GM12872 (cell line): ENCODE data around the gene PREX1.

Experiments used
- TF ChIP-seq, protein P1 (sequence below): IDR thresholded peaks from 3 replicates; pipeline ENCODE4 v1.5.1; 2011; ENCODE audit warnings: low read depth, mild to moderate bottlenecking, low read length, moderate library complexity; ENCODE audit not compliant: insufficient read depth

PREX1 gene

DNA sequence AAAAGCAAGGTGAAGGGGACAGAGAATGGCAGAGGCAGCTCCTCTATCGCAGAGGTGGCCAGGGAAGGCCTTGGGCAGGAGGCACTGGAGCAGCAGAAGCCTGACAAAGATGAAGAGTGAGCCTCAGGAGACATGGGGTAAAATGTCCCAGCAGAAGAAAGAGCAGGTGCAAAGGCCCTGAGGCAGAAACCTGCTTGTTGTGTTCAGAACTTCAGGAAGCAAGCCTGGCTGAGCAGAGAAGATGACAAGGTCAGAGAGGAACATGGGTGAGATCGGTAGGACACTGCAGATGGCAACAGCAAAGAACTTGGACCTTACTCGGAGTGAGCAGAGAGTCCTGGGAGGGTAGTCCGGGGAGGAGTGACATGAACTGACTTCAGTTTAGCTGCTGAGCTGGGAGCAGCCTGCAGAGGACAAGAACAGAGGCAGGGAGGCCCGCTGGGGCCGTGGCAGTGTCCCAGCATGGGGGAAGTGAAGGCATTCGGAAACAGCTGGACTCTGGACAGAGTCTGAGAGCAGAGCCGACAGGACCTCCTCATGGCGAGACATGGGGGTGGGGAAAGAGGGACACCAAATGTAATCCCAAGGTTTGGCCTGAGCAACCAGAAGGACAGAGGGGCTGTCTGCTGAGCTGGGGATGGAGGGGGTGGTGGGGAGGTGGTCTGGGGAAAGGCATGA lies 106.3 kb downstream of the PREX1 start:
- TF ChIP-seq, protein P1, sequence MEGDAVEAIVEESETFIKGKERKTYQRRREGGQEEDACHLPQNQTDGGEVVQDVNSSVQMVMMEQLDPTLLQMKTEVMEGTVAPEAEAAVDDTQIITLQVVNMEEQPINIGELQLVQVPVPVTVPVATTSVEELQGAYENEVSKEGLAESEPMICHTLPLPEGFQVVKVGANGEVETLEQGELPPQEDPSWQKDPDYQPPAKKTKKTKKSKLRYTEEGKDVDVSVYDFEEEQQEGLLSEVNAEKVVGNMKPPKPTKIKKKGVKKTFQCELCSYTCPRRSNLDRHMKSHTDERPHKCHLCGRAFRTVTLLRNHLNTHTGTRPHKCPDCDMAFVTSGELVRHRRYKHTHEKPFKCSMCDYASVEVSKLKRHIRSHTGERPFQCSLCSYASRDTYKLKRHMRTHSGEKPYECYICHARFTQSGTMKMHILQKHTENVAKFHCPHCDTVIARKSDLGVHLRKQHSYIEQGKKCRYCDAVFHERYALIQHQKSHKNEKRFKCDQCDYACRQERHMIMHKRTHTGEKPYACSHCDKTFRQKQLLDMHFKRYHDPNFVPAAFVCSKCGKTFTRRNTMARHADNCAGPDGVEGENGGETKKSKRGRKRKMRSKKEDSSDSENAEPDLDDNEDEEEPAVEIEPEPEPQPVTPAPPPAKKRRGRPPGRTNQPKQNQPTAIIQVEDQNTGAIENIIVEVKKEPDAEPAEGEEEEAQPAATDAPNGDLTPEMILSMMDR, result no peak

DNA sequence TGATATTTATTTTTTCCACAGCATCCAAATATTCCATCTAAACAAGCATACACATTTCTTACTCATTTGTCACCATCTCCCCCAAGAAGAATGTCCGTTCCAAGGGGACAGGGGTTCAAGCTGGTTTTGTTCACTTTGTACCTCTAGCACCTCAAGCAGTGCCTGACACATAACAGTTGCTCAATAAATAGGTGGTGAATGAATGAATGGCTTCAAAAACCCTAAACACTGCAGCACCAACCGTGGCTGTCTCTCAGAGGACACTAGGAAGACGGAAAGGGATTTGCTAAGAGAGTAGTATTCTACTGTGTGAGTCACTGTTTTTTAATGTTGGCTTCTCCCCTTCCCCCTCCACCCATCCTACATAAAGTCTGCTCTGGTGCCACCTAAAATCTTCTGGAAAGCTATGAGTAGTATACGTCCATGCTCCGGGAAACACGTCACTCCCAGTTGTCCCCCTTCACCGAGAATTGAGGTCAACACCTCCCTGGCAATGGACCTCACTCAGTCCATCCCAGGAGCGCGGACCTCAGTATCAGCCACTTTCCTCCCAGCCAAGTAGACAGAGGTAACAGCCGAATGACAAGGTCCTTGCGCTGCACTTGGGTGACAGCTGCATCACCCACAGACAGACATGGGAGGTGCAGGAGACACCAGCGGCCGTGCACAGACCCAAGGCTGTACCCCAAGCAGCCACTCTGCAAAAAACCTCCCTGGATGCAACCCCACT lies 107.4 kb downstream of the PREX1 start:
- TF ChIP-seq, protein P1, result no peak

DNA sequence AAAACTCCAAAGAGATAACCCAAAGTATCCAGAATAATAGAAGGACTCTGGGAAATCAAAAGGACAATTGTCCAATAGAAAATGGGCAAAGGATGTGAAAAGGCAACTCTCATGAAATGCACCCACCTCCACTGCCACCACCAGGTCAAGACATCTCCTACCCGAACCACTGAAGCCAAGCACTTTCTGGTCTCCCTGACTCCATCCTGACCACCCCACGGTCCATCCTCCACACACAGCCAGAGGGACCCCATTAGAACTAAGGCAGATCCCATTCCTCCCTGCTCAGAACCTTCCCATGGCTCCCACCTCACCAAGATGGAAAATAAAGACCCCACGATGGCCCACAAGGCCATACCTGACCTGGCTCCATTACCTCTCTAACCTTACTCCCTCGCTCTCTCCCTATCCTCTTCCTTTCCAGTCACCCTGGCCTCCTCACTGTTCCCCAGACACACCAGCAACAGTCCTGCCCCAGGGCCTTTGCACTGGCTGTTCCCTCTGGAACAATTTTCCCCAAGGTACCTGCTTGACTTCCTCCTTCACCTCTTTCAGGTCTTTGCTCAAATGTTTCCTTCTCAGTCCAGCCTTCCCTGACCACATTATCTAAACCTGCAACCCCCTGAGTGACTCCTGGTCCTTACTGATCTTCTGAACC lies 108.1 kb downstream of the PREX1 start:
- TF ChIP-seq, protein P1, result no peak

DNA sequence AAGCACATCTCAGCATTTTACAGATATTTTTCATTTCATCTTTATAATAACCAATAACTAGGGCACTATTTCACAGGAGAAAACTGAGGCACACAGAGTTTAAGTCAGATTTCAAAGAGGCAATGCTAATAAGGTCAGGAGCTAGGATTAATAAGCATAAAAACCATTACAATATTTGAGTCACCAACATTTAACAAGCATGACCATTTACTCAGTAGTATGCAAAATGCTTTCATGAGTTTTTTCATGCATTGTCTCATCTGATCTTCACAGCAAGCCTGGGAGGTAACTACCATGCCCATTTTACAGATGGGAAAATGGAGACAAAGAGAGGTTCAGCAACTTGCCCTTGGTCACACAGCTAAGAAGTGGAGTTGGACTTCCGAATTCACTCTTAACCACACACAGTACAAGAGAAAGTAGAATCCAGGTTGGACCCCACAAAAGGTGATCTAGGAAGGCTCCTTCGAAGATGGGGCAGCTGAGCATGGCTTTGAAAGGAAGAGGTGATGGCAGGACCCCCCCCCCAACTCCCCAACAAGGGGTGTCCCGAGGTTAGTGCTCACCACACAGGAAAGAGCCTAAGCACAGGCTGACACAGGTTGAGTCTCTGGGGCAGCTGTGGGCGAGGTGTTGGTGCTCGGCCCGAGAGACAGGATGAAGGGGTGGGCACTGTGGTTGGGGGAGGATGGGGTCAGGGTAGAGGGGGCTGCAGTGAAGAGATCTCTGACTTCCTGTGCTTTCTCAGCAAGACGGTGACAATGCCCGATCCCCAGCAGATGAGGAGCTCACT lies 108.8 kb downstream of the PREX1 start:
- TF ChIP-seq, protein P1, result no peak

DNA sequence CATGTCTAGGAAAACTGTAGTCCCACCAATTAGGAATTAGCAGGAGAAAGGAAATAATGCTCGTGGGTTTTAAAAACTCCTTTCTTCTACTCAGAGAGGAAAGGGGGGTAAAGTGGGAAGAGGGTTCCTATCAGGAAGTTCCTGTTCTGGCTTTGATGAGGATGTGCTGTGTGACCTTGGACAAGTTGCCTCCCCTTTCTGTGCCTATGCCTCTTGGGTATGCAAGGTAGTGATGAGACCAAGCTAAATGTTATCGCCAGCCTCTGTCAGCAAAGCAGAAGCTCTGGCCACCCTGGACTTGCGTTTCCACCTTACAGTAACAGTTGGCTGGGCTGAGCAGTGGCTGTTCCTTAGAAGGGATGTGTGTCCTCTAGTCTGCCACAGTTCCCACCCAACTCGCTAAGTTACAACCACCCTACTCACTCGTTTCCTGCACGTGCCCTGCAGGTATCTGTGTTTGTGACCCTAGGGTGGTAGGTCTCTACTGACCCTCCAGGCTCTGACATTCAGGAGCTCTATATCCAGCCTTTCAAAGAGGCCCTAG lies 110.0 kb downstream of the PREX1 start:
- TF ChIP-seq, protein P1, result no peak

DNA sequence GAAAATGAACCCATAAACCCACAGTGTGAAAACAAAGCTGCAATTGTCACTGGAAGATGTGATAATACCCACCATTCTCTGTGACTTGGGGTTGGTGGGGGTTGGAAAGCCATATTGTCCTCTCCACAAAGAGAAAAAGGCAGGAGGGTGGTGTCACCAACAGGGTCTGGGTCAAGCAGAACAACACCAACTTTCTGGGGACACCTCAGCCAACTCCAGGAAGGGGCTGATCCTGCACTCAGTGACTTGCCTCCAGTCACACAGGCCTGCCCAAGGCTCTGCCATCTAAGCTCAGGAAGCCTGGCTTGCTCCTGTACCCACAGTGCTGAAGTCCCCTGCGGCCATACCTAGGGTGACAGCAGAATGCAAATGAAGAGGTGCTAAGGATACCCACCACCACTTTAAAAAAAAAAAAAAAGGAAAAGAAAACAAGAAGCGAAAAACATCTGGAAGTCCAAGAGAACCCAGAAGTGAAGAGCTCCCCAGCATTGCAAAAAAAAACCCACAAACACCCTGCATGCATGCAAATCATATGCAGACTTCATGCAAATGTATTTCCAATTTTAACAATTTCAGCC lies 110.6 kb downstream of the PREX1 start:
- TF ChIP-seq, protein P1, result 0 out of 3 replicates have a peak, but pooled peaks have one; percentile 14
